Inferior parietal cortex (tissue), 1 donor: ENCODE measurements around the gene MAST2.
"Not testable (repeated sequence)": the region's sequence is repeated elsewhere in the genome, so short reads cannot be mapped to it uniquely, and the experiment has no call there.

ENCODE experiments used
- DNase-seq: peaks from one replicate; pipeline ENCODE4 v3.0.0-alpha.2; 2016; ENCODE audit errors: extremely low spot score

Gene MAST2

GRCh38 chr1:45814776-45815175 lies 11.4 kb downstream of the MAST2 start:
- DNase-seq: no peak

- no peak for DNase-seq
Observed at GRCh38 chr1:45815667-45816458, 12.5 kb downstream of the MAST2 start.

GRCh38 chr1:45820173-45820572 lies 16.8 kb downstream of the MAST2 start:
- DNase-seq: no peak

GRCh38 chr1:45820788-45821187 lies 17.4 kb downstream of the MAST2 start:
- DNase-seq: no peak

GRCh38 chr1:45822644-45823043 lies 19.2 kb downstream of the MAST2 start:
- DNase-seq: no peak

GRCh38 chr1:45824607-45825006 lies 21.2 kb downstream of the MAST2 start:
- DNase-seq: no peak

GRCh38 chr1:45827256-45827655 lies 23.8 kb downstream of the MAST2 start:
- DNase-seq: no peak

- DNase-seq: no peak
Observed at GRCh38 chr1:45828841-45829240, 25.4 kb downstream of the MAST2 start.

- DNase-seq: no peak
Observed at GRCh38 chr1:45833361-45833760, 29.9 kb downstream of the MAST2 start.

- no peak for DNase-seq
Observed at GRCh38 chr1:45834689-45835088, 31.3 kb downstream of the MAST2 start.

GRCh38 chr1:45836451-45836850 lies 33.0 kb downstream of the MAST2 start:
- DNase-seq: no peak

GRCh38 chr1:45836861-45837260 lies 33.4 kb downstream of the MAST2 start:
- not testable (repeated sequence) for DNase-seq

- DNase-seq: not testable (repeated sequence)
Observed at GRCh38 chr1:45838322-45838721, 34.9 kb downstream of the MAST2 start.

GRCh38 chr1:45840704-45841103 lies 37.3 kb downstream of the MAST2 start:
- DNase-seq: no peak

GRCh38 chr1:45842786-45843185 lies 39.4 kb downstream of the MAST2 start:
- DNase-seq: no peak

GRCh38 chr1:45843474-45843905 lies 40.1 kb downstream of the MAST2 start:
- DNase-seq: no peak

- DNase-seq: not testable (repeated sequence)
Observed at GRCh38 chr1:45844000-45844399, 40.6 kb downstream of the MAST2 start.

GRCh38 chr1:45846931-45847330 lies 43.5 kb downstream of the MAST2 start:
- no peak for DNase-seq

GRCh38 chr1:45848097-45848496 lies 44.7 kb downstream of the MAST2 start:
- no peak for DNase-seq

- no peak for DNase-seq
Observed at GRCh38 chr1:45848714-45849113, 45.3 kb downstream of the MAST2 start.

GRCh38 chr1:45850017-45850416 lies 46.6 kb downstream of the MAST2 start:
- no peak for DNase-seq

GRCh38 chr1:45854724-45855123 lies 51.3 kb downstream of the MAST2 start:
- no peak for DNase-seq

- DNase-seq: no peak
Observed at GRCh38 chr1:45857101-45857700, 53.8 kb downstream of the MAST2 start.
